Inferior parietal cortex (tissue), 1 donor: ENCODE data around the gene SNX22.

Experiments used
- DNase-seq: peaks from one replicate; pipeline ENCODE4 v3.0.0-alpha.2; 2016; ENCODE audit errors: extremely low spot score

Gene SNX22

GRCh38 chr15:64134345-64134829 is 17.1 kb upstream of the SNX22 start:
- peak; percentile 60 for DNase-seq

DNA sequence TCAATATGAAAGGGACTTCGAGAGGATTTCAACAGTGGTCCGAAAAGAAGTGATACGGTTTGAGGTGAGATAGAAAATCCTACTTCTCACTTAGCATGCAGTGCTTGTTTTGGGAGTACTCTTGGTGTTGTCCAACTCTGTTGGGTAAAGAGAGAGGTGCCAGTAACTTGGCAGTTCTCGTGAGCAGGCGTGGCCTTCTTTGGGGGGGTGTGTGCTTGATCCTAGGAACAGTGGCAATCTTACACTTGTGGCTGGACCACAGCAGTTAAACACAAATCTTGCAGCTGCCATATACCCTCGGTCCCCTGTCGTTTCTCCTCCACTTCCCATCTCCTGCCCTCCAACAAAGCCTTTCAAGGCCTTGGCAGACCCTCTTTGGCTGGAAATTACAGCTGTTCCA is 15.2 kb upstream of the SNX22 start:
- no peak for DNase-seq

GRCh38 chr15:64137226-64137833 is 14.2 kb upstream of the SNX22 start:
- no peak for DNase-seq

GRCh38 chr15:64138331-64138941 is 13.1 kb upstream of the SNX22 start:
- no peak for DNase-seq

DNA sequence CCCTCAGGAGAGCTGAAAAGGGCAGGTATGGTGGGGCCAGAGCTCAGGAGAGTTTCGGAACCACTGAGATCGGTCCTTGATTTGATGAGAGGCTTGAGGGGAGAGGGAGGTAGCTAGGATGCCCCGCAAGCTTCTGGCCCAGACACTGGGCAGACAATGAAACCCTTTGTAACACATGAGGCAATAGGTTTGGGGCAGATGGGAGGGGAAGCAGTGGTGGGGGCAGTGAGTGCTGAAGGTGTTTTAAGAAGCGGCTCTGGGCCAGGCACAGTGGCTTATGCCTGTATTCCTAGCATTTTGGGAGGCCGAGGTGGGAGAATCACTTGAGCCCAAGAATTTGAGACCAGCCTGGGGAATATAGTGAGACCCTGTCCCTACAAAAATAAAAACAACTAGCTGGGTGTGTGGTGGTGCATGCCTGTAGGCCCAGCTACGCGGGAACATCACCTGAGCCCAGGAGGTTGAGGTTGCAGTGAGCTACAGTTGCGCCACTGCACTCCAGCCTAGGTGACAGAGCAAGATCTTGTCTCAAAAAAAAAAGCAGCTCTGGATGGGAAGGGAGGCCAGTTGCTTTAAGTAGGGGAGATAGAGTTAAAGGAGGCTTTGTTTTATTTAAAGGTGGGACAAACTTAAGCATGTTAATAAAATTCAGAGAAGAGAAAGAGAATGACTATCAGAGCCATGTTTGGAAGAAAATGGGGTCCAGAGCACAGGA is 9.6 kb upstream of the SNX22 start:
- DNase-seq, result no peak

- no peak for DNase-seq
Measured at GRCh38 chr15:64143276-64143675, 8.3 kb upstream of the SNX22 start.

DNA sequence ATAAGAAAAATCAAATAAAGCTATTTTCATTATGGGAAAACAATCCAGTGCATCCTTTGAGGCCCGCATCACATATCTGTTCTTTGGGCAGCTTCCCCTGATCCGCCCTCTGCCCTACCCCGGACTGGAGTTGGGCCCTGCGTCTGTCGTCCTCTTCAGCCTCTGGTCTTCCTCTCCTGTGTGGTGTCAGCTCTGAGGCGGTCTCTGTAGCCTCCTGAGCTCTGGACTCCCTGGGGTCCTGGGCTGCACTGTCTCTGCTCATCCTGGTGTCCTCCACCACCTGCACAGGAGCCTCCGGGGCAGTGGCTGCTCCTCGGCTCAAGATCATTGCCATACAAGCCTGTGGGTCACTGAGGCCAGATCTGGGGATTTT is 7.4 kb upstream of the SNX22 start:
- no peak for DNase-seq

DNA sequence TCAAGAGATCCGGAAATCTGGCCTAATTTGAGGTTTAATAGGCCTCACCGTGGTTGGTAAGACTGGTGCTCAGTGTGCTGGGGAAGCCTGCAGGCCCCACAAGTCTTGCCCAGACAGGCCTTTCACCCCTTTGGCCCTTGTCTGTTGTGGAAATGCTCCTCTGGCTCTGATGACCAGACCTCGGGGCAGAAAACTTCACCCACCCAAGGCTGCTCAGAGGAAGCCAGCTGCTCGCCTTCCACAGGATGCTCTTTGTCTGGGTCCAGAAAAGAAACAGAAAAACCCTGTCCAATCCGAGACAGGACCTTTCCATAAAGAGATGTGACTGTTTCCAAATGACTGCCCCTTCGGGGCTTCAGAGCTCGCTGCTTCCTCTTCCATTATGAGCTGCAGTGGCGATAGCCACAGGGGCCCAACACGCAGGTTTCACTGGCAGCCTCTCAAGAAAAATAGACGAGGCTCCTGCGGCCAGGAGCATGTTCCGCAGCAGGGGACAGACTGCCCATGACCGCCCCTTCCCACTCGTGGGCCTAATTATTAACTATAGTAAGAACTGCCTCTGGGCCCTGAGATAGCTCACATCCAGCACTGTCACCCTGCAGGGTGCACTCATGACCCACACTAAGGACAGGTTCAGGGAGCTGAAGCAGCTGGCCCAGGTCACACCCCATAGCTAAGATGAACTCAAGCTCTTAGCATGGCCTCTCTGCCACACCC is 6.8 kb upstream of the SNX22 start:
- no peak for DNase-seq

- no peak for DNase-seq
Measured at GRCh38 chr15:64146041-64146440, 5.5 kb upstream of the SNX22 start.

DNA sequence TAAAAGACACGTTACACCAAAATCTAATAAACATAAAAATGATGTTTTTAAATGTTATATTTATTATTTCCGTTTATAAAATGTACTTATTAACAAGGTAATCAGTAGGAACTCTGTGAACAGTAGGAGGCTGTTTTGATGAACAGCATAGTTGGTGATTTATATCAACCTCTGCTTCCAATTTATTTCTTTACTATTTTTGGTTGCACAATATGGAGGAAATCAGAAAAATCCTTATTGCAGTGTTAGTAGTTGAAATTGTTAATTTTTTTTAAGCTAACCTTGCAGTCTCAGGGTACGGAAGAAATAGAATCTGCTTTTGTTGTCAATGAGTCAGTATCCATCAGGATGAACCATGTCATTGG is 5.0 kb upstream of the SNX22 start:
- DNase-seq, result no peak

DNA sequence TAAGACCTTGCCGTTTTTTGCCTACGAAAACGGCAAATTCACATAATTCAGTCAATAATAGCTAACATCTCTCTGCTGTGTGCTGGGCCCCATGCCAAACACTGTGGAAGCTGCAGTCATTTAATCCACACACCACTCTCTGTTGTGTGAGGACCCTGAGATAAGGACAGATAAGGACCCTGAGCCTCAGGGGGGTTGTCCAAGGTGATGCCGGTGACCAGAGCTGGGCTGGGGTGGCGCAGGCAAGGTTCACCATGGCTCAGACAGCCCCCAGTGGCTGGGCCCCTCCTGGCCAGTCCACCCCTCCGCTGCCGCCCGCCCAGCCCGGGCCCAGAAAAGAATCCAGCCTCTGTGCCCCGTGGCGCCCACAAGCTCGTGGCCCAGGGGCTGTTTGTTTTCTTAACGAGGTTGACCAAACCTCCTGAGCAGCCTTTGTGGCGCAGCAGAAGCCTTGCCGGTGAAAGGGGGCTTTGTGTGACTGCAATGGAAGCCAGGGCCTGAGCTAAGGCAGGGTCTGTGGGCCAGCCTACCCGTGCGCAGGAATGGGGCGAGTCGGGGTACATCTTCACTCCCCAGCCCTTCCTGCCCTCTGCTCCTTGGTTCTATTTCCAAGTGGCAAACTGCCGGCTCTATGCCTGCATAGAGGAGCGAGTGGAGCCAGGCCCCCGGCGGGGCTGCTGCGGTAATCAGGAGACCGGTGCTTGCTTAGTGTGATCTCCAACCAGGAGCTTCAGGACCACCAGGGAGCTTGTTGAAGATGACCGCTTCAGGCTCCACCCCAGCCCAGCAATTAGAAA is 4.4 kb upstream of the SNX22 start:
- no peak for DNase-seq

DNA sequence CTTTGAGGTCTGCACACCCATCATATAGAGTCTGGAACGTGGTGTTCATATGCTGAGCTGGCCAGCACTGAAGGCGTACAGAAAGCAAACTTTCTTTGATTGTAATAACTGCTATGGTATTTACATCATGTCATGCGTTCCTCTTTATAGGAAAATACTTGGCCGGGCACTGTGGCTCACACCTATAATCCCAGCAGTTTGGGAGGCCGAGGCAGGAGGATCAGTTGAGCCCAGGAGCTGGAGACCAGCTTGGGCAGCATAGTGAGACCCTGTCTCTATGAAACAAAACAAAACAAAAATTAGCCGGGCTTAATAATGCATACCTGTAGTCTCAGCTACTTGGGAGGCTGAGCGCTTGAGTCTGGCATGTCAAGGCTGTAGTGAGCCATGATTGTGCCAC is 3.4 kb upstream of the SNX22 start:
- no peak for DNase-seq

DNA sequence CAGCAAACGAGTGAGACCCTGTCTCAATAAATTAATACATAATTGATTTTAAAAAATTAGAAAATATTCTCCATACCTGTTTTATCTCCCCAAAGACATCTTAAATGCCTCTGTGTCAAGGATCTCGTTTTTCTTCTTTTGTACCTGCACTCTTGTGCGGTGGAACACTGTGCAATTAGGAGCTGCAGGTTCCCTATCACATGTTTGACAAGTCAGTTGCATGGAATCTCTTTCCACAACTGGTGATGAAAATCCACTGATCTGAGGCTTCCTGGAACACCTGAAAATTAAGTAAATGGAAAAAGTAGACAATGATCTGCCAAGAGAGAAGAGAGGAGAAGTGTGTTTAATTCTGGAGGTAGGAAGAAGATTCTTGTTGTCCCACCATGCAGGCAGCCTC is 3.0 kb upstream of the SNX22 start:
- no peak for DNase-seq

DNA sequence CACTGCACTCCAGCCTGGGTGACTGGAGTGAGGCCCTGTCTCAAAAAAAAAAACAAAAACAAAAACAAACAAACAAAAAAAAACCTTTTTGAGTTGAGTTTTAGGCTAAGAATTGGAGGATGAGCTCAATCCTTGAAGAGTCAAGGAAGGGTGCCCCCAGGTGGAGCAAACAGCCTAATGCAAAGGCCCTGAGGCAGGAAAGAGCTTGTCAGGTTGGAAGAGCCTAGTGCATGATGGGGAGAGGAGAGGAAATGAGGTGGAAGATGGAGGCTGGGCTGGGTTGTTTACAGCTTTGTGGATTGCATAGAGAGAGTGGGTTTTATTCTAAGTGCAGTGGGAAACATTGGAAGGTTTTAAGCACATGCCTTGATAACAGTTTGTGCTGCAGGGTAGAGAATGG is 2.1 kb upstream of the SNX22 start:
- no peak for DNase-seq

- no peak for DNase-seq
Measured at GRCh38 chr15:64149893-64150578, 1.5 kb upstream of the SNX22 start.

DNA sequence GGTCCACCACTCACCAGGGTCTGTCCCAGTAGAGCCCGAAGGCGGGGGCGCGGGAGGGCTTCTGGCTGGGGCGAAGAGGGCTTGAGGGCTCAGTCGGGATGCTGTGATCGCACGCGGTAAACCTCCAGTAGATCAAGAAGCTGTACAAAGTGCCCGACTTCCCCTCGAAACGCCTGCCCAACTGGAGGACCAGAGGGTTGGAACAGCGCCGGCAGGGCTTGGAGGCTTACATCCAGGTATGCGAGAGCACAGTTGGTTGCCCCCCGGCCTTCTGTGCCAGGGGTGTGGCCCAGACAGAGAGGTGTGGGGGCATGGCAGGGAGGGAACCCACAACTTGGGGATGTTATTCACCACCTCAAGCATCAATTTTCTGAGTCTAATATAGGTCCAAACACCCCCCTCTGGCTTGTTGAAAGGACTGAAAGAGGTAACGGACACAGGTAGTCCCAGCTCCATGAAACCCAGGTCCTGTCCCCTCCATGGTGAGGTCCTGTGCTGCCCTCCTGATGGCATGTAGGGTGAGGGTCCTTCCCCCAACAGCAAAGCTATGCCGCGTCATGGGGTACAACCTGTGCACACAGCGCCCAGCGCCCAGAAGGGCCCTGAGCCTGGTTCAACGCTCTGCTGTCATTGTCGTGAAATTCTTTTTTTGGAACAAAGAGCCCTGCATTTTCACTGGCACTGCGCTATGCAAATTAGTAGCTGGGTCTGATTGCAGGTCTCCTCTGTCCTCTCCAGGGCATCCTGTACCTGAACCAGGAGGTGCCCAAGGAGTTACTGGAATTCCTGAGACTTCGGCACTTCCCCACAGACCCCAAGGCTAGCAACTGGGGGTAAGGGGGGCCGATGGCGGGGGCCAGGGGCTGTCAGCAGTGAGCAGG is 1.2 kb downstream of the SNX22 start:
- no peak for DNase-seq

- peak; percentile 93 for DNase-seq
Measured at GRCh38 chr15:64153480-64154367, 2.2 kb downstream of the SNX22 start.

DNA sequence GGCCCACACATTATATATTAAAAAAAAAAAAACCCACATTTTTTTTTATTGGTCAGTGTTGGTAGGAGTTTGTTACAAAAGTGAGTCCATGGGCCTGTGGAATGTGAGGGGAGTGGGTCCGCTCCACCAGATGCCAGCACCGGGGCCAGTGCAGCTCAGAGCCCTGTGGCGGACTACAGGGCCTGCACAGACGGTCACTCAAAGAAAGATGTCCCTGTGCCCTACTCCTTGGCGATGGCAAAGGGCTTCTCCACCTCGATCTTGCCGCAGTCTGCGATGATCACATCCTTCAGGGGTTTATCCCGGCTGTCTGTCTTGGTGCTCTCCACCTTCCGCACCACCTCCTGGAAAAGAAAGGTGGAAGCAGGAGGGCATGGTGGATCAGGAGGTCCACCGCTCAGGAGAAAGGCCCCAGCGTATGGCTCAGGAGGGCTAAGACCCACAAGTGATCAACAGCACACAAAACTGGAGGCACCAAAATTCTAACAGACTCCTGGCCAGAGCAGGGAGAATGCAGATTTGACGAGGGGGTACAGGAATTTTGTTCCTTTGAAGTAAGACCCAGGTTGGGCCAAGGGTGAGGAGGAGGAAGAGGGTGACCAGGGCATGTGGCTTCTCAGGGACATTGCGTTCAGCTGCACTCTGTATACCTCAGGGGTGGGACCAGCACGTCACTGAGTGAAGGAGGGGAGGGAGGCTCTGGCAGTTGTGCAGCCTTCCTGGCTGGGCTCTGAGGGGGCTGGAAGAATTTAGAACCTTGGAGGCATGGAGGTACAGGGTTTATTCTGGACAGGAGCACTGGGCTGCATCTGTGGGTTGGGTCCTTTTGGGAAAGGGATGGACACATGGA is 4.5 kb downstream of the SNX22 start:
- DNase-seq, result no peak
